ENCODE data around the gene PTCH1.

Gene PTCH1

GRCh38 chr9:95450171-95451064, 66.4 kb downstream of the PTCH1 start:
- no peaks in the 10 kb centered on the region for H3K27me3 ChIP-seq (ENCODE audit: insufficient read depth, poor library complexity, severe bottlenecking)
- H3K27ac ChIP-seq (replicated peaks), result no peak overlapping the region
- no peak for TF ChIP-seq POLR2AphosphoS5 (IDR thresholded peaks at IDR 0.05; ENCODE audit: low read depth)
- TF ChIP-seq REST (IDR thresholded peaks at IDR 0.05; ENCODE audit: insufficient replicate concordance, low read depth), result no peak
- TF ChIP-seq GABPA (IDR thresholded peaks at IDR 0.05; ENCODE audit: low read depth), result no peak
- no peak for TF ChIP-seq CTCF (IDR thresholded peaks at IDR 0.05; ENCODE audit: insufficient read depth, low read length)
- TF ChIP-seq SPI1 (IDR thresholded peaks at IDR 0.05; ENCODE audit: borderline replicate concordance, low read depth), result no peak
- no peak overlapping the region for H3K4me3 ChIP-seq (replicated peaks; ENCODE audit: insufficient read depth, low read length)
- DNase-seq (ENCODE audit: low read depth in 1 of 2, low spot score in 1 of 2), result no peak

- no peak overlapping the region for H3K4me3 ChIP-seq (replicated peaks; ENCODE audit: insufficient read depth, low read length)
- H3K27me3 ChIP-seq (ENCODE audit: insufficient read depth, poor library complexity, severe bottlenecking), result no peaks in the 10 kb centered on the region
- no peak for DNase-seq (ENCODE audit: low read depth in 1 of 2, low spot score in 1 of 2)
- H3K27ac ChIP-seq (replicated peaks), result no peak overlapping the region
- TF ChIP-seq SPI1 (IDR thresholded peaks at IDR 0.05; ENCODE audit: borderline replicate concordance, low read depth) (no peak), REST (IDR thresholded peaks at IDR 0.05; ENCODE audit: insufficient replicate concordance, low read depth) (no peak), POLR2AphosphoS5 (IDR thresholded peaks at IDR 0.05; ENCODE audit: low read depth) (no peak), GABPA (IDR thresholded peaks at IDR 0.05; ENCODE audit: low read depth) (no peak), CTCF (IDR thresholded peaks at IDR 0.05; ENCODE audit: insufficient read depth, low read length) (no peak)
These were observed 67.8 kb downstream of the PTCH1 start for GRCh38 chr9:95449016-95449415.

- DNase-seq (ENCODE audit: low read depth in 1 of 2, low spot score in 1 of 2), result no peak
- no peak overlapping the region for H3K4me3 ChIP-seq (replicated peaks; ENCODE audit: insufficient read depth, low read length)
- TF ChIP-seq GABPA (IDR thresholded peaks at IDR 0.05; ENCODE audit: low read depth) (no peak), SPI1 (IDR thresholded peaks at IDR 0.05; ENCODE audit: borderline replicate concordance, low read depth) (no peak), POLR2AphosphoS5 (IDR thresholded peaks at IDR 0.05; ENCODE audit: low read depth) (no peak), CTCF (IDR thresholded peaks at IDR 0.05; ENCODE audit: insufficient read depth, low read length) (no peak), REST (IDR thresholded peaks at IDR 0.05; ENCODE audit: insufficient replicate concordance, low read depth) (no peak)
- no peak overlapping the region for H3K27ac ChIP-seq (replicated peaks)
- no peaks in the 10 kb centered on the region for H3K27me3 ChIP-seq (ENCODE audit: insufficient read depth, poor library complexity, severe bottlenecking)
These were observed 68.9 kb downstream of the PTCH1 start for GRCh38 chr9:95447660-95448420.
